Fibroblast of lung (primary cell): ENCODE data around the gene SLC25A31. TPM values are rescaled to one million over a fixed set of nuclear protein-coding genes. Genes with fewer than 3 reads are reported as not detected.

Source experiments
- DNase-seq, 2 donors: peaks; one replicate each; pipeline versions ENCODE4 v3.0.0 to v3.0.0-alpha.2; 2010; ENCODE audit warnings: low read depth in 2 of 2
- H2AFZ ChIP-seq: 2 replicates; pipeline ENCODE4 v1.5.1; 2012; ENCODE audit warnings: low read length, control low read depth, inconsistent platforms
- H3K27ac ChIP-seq: 2 replicates; pipeline ENCODE4 v1.5.1; 2011; ENCODE audit warnings: low read length, control low read depth; ENCODE audit not compliant: insufficient read depth
- H3K27me3 ChIP-seq: 2 replicates; pipeline ENCODE4 v1.5.1; 2011; ENCODE audit warnings: mild to moderate bottlenecking, low read length; ENCODE audit not compliant: control insufficient read depth, insufficient read depth
- H3K36me3 ChIP-seq: 2 replicates; pipeline ENCODE4 v1.5.1; 2011; ENCODE audit warnings: low read length; ENCODE audit not compliant: control insufficient read depth, insufficient read depth
- H3K4me1 ChIP-seq: 2 replicates; pipeline ENCODE4 v1.5.1; 2011; ENCODE audit warnings: low read length; ENCODE audit not compliant: control insufficient read depth, insufficient read depth; ENCODE audit errors: extremely low read depth
- H3K4me2 ChIP-seq: 2 replicates; pipeline ENCODE4 v1.5.1; 2011; ENCODE audit warnings: low read length, control low read depth; ENCODE audit not compliant: insufficient read depth; ENCODE audit errors: extremely low read depth
- H3K4me3 ChIP-seq, 4 experiments: fragments of 200-600 bp in 1 of 4; sonication (generic) in 1 of 4; replicated peaks in 1 of 4; 2 replicates each; pipeline ENCODE4 v1.5.1; 2011 to 2016; ENCODE audit warnings: low read length in 4 of 4, low read depth in 3 of 4, mild to moderate bottlenecking in 3 of 4, control low read depth in 2 of 4, inconsistent platforms in 1 of 4, mixed read lengths in 1 of 4; ENCODE audit not compliant: insufficient read depth in 1 of 4; ENCODE audit errors: control extremely low read depth in 1 of 4
- H3K79me2 ChIP-seq: 2 replicates; pipeline ENCODE4 v1.5.1; 2012; ENCODE audit warnings: mild to moderate bottlenecking, low read length, inconsistent platforms; ENCODE audit not compliant: control insufficient read depth, insufficient read depth
- H3K9ac ChIP-seq: 2 replicates; pipeline ENCODE4 v1.5.1; 2011; ENCODE audit warnings: mild to moderate bottlenecking, low read length, control low read depth; ENCODE audit not compliant: insufficient read depth
- H3K9me3 ChIP-seq: 2 replicates; pipeline ENCODE4 v1.5.1; 2012; ENCODE audit warnings: low read depth, low read length; ENCODE audit not compliant: control insufficient read depth, insufficient read depth
- H4K20me1 ChIP-seq: 2 replicates; pipeline ENCODE4 v1.5.1; 2011; ENCODE audit warnings: low read length; ENCODE audit not compliant: control insufficient read depth, insufficient read depth; ENCODE audit errors: extremely low read depth
- EZH2 ChIP-seq: IDR thresholded peaks from 2 replicates; pipeline ENCODE4 v1.5.1; 2012; ENCODE audit warnings: low read length, control low read depth, mild to moderate bottlenecking; ENCODE audit errors: missing control alignments
- polyA plus RNA-seq, 2 donors: library from polyadenylated mRNA; depleted of rRNA in 1 of 2; stranded (reverse) in 1 of 2; unstranded in 1 of 2; fragments of >200 nt; gene quantifications; 2 replicates each; pipeline ENCODE4 v1.2.1, GENCODE V29; 2011 to 2012; ENCODE audit warnings: missing spikeins in 1 of 2
- total RNA-seq: library from RNA; depleted of rRNA; stranded (reverse); fragments of >200 nt; gene quantifications from 2 replicates; pipeline ENCODE4 v1.2.1, GENCODE V29; 2014
- TF ChIP-seq, protein P1 (sequence below), 2 donors: IDR thresholded peaks in 1 of 2; conservative IDR thresholded peaks in 1 of 2; 1 replicate in 1 of 2; 2 replicates in 1 of 2; pipeline ENCODE4 v1.5.1; 2011 to 2012; ENCODE audit warnings: low read length in 2 of 2, control low read depth in 1 of 2, inconsistent platforms in 1 of 2, low read depth in 1 of 2, mild to moderate bottlenecking in 1 of 2

Gene SLC25A31
- total and polyA plus RNA-seq, 2 donors (not counting 1 experiment from before 2014, with no cell fraction given), result not detected

- H3K27me3 ChIP-seq, result no peaks in the 10 kb centered on the region
- no peak for DNase-seq
- no peak overlapping the region for H3K4me2 ChIP-seq
- H3K9me3 ChIP-seq, result no peaks in the 10 kb centered on the region
- no peak overlapping the region for H3K27ac ChIP-seq
- no peak overlapping the region for H3K4me3 ChIP-seq
- H3K9ac ChIP-seq, result no peak overlapping the region
- H3K4me1 ChIP-seq, result no peaks in the 10 kb centered on the region
- H4K20me1 ChIP-seq, result no peaks in the 10 kb centered on the region
- H3K36me3 ChIP-seq, result no peaks in the 10 kb centered on the region
- no peaks in the 10 kb centered on the region for H3K79me2 ChIP-seq
- no peak for TF ChIP-seq EZH2
- TF ChIP-seq, protein P1, sequence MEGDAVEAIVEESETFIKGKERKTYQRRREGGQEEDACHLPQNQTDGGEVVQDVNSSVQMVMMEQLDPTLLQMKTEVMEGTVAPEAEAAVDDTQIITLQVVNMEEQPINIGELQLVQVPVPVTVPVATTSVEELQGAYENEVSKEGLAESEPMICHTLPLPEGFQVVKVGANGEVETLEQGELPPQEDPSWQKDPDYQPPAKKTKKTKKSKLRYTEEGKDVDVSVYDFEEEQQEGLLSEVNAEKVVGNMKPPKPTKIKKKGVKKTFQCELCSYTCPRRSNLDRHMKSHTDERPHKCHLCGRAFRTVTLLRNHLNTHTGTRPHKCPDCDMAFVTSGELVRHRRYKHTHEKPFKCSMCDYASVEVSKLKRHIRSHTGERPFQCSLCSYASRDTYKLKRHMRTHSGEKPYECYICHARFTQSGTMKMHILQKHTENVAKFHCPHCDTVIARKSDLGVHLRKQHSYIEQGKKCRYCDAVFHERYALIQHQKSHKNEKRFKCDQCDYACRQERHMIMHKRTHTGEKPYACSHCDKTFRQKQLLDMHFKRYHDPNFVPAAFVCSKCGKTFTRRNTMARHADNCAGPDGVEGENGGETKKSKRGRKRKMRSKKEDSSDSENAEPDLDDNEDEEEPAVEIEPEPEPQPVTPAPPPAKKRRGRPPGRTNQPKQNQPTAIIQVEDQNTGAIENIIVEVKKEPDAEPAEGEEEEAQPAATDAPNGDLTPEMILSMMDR (conservative IDR thresholded peaks at IDR 0.05 in 1 of 2, IDR thresholded peaks at IDR 0.05 in 1 of 2; ENCODE audit: low read depth in 1 of 2, low read length in 2 of 2), result no peak
- no peak overlapping the region for H2AFZ ChIP-seq
Observed at GRCh38 chr4:127777487-127777886, 47.3 kb downstream of the SLC25A31 start.

DNA sequence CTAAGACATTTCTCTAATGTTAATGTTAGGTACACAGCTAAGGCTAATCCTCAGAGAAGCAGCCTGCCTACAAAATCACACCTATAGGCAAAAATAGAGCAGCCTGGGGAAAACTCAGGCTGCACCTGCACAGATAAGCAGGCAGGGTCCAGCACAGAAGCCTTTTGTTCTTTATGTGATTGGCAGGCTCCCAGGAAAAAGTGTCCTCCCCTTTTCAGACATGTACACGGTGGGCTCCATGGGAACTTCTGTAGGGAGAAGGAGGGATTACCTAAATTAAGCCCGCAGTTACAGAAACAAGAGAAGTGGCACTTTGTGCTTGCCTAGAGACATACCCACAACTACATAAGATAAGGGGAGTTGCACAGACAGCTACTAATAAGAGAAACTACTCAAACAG, 47.9 kb downstream of the SLC25A31 start:
- H4K20me1 ChIP-seq, result no peaks in the 10 kb centered on the region
- no peaks in the 10 kb centered on the region for H3K9me3 ChIP-seq
- no peak for DNase-seq
- H3K27ac ChIP-seq, result no peak overlapping the region
- no peak overlapping the region for H3K4me2 ChIP-seq
- TF ChIP-seq, protein P1 (conservative IDR thresholded peaks at IDR 0.05 in 1 of 2, IDR thresholded peaks at IDR 0.05 in 1 of 2; ENCODE audit: low read depth in 1 of 2, low read length in 2 of 2), result no peak
- no peak for TF ChIP-seq EZH2
- no peaks in the 10 kb centered on the region for H3K79me2 ChIP-seq
- no peak overlapping the region for H3K4me3 ChIP-seq
- H3K9ac ChIP-seq, result no peak overlapping the region
- H2AFZ ChIP-seq, result no peak overlapping the region
- no peaks in the 10 kb centered on the region for H3K27me3 ChIP-seq
- H3K36me3 ChIP-seq, result no peaks in the 10 kb centered on the region
- no peaks in the 10 kb centered on the region for H3K4me1 ChIP-seq

- Histone ChIP-seq H3K9ac (no peak overlapping the region), H3K79me2 (no peaks in the 10 kb centered on the region), H3K27me3 (no peaks in the 10 kb centered on the region), H3K27ac (no peak overlapping the region), H3K4me3 (no peak overlapping the region), H3K36me3 (no peaks in the 10 kb centered on the region), H3K4me2 (no peak overlapping the region), H2AFZ (no peak overlapping the region), H4K20me1 (no peaks in the 10 kb centered on the region), H3K9me3 (no peaks in the 10 kb centered on the region), H3K4me1 (peaks cover 3% of the 10 kb centered on the region)
- no peak for DNase-seq
- TF ChIP-seq, protein P1 (conservative IDR thresholded peaks at IDR 0.05 in 1 of 2, IDR thresholded peaks at IDR 0.05 in 1 of 2; ENCODE audit: low read depth in 1 of 2, low read length in 2 of 2), result no peak
- no peak for TF ChIP-seq EZH2
Observed at GRCh38 chr4:127780598-127780997, 50.4 kb downstream of the SLC25A31 start.
